Measurements from ENCODE around the gene PDCD1LG2. TPM values are rescaled to one million over a fixed set of nuclear protein-coding genes. Genes with fewer than 3 reads are reported as not detected.

PDCD1LG2 gene
- total RNA-seq, 4 donors from 2014 or later: 0.49 to 2.2 (median 0.99) TPM

DNA sequence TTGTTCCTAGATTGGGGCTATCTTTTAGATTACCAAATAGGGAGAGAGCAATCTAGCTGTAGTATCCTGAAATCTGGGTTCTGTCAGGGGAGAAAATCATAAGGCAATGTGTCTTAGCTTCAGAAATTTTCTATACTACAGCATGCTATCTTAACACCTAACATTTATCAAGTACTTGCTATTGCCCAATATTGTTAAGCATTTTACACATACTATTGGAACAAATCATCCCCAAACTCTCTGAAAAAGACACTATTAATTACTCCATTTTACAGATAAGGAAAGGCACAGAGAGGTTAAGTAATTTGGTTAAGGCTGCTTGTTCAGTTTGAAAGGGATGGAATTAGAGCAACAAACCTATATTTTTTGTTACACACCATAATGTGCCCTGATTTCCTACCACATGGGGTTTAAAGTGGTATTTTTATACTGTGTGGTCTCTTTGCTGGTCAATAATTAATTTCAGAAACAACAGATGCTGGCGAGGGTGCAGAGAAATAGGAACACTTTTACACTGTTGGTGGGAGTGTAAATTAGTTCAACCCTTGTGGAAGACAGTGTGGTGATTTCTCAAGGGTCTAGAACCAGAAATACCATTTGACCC is 61.4 kb downstream of the PDCD1LG2 start:
- DNase-seq (ENCODE audit: low spot score in 2 of 2): no peak
- no peak overlapping the region for H3K4me3 ChIP-seq
- TF ChIP-seq, protein P1, sequence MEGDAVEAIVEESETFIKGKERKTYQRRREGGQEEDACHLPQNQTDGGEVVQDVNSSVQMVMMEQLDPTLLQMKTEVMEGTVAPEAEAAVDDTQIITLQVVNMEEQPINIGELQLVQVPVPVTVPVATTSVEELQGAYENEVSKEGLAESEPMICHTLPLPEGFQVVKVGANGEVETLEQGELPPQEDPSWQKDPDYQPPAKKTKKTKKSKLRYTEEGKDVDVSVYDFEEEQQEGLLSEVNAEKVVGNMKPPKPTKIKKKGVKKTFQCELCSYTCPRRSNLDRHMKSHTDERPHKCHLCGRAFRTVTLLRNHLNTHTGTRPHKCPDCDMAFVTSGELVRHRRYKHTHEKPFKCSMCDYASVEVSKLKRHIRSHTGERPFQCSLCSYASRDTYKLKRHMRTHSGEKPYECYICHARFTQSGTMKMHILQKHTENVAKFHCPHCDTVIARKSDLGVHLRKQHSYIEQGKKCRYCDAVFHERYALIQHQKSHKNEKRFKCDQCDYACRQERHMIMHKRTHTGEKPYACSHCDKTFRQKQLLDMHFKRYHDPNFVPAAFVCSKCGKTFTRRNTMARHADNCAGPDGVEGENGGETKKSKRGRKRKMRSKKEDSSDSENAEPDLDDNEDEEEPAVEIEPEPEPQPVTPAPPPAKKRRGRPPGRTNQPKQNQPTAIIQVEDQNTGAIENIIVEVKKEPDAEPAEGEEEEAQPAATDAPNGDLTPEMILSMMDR (IDR thresholded peaks at IDR 0.05): no peak
- TF ChIP-seq POLR2A (IDR thresholded peaks at IDR 0.05): no peak
- no peak for TF ChIP-seq POLR2AphosphoS5 (IDR thresholded peaks at IDR 0.05)
- no peak for TF ChIP-seq EP300 (IDR thresholded peaks at IDR 0.05)
- no peaks in the 10 kb centered on the region for H3K9me3 ChIP-seq
- H3K36me3 ChIP-seq: no peaks in the 10 kb centered on the region
- no peak overlapping the region for H3K27ac ChIP-seq
- H3K4me1 ChIP-seq: no peaks in the 10 kb centered on the region
- H3K27me3 ChIP-seq: no peaks in the 10 kb centered on the region
- 97% methylated on average over 1 of the region's 1 CpG for WGBS

DNA sequence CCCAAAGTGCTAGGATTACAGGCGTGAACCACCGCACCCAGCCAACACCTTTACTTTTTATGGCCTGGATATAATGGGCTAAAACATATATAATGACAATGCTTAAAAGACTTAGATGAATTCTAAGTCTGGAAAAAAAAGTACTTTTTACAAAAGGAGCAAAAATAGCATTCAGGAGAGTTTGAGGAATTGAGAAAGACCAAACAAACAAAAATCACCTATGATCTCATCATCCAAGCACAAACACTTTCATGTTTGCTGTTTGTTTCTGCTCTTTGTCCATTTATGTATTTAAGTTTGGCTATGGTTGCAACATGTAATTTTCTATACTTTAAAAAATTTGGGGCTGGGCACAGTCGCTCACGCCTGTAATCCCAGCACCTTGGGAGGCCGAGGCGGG is 63.8 kb downstream of the PDCD1LG2 start:
- Histone ChIP-seq H3K36me3 (no peaks in the 10 kb centered on the region), H3K27me3 (no peaks in the 10 kb centered on the region), H3K27ac (no peak overlapping the region), H3K9me3 (no peaks in the 10 kb centered on the region), H3K4me3 (no peak overlapping the region), H3K4me1 (no peaks in the 10 kb centered on the region)
- WGBS: over 99% methylated on average over 6 of the region's 6 CpGs
- no peak for TF ChIP-seq POLR2A (IDR thresholded peaks at IDR 0.05)
- no peak for TF ChIP-seq POLR2AphosphoS5 (IDR thresholded peaks at IDR 0.05)
- no peak for TF ChIP-seq EP300 (IDR thresholded peaks at IDR 0.05)
- TF ChIP-seq, protein P1 (IDR thresholded peaks at IDR 0.05): no peak
- no peak for DNase-seq (ENCODE audit: low spot score in 2 of 2)

DNA sequence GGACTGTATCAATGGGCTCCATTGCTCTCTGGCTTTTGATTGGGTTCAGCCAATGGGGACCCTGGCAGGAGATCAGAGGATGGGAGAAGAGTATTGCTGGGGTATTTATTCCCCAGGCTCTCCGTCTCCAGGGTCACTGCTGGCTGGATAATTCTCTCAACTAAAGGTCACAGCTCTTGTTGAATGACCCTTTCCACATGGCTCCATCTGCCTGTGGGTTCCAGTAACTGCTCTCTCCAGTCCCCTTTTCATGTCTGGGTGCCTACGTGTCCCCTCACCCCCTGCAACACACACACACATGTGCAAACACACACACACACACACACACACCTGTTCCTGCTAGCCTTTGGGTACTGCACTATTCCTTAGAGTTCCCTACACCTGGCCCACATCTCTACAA is 64.7 kb downstream of the PDCD1LG2 start:
- H3K27ac ChIP-seq: no peak overlapping the region
- no peaks in the 10 kb centered on the region for H3K9me3 ChIP-seq
- no peaks in the 10 kb centered on the region for H3K27me3 ChIP-seq
- H3K4me1 ChIP-seq: no peaks in the 10 kb centered on the region
- TF ChIP-seq, protein P1 (IDR thresholded peaks at IDR 0.05): no peak
- TF ChIP-seq POLR2A (IDR thresholded peaks at IDR 0.05) (no peak), EP300 (IDR thresholded peaks at IDR 0.05) (no peak), POLR2AphosphoS5 (IDR thresholded peaks at IDR 0.05) (no peak)
- WGBS: 100% methylated on average over 2 of the region's 2 CpGs
- no peaks in the 10 kb centered on the region for H3K36me3 ChIP-seq
- DNase-seq (ENCODE audit: low spot score in 2 of 2): no peak
- H3K4me3 ChIP-seq: no peak overlapping the region

DNA sequence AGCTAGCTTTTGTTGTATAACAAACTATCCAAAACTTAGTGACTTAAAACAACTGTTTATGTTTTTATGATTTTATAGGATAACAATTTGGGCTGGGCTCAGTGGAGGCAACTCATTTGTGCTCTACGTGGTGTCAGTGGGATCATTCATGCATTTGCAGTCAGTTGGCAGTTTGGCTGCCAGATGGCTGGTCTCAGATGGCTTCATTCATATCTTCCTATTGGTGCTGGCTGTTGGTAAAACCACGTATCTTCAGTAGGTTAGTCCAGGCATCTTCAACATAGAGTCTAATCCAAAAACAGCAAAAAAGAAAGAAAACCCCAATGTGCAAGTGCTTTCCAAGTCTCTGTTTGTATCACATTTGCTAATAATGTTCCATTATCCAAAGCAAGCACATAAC is 66.9 kb downstream of the PDCD1LG2 start:
- TF ChIP-seq EP300 (IDR thresholded peaks at IDR 0.05): no peak
- TF ChIP-seq POLR2AphosphoS5 (IDR thresholded peaks at IDR 0.05): no peak
- TF ChIP-seq, protein P1 (IDR thresholded peaks at IDR 0.05): no peak
- no peak for TF ChIP-seq POLR2A (IDR thresholded peaks at IDR 0.05)
- Histone ChIP-seq H3K9me3 (no peaks in the 10 kb centered on the region), H3K27me3 (no peaks in the 10 kb centered on the region), H3K27ac (no peak overlapping the region), H3K36me3 (no peaks in the 10 kb centered on the region), H3K4me3 (no peak overlapping the region), H3K4me1 (no peaks in the 10 kb centered on the region)
- DNase-seq (ENCODE audit: low spot score in 2 of 2): no peak
- 68% methylated on average over 2 of the region's 2 CpGs for WGBS

DNA sequence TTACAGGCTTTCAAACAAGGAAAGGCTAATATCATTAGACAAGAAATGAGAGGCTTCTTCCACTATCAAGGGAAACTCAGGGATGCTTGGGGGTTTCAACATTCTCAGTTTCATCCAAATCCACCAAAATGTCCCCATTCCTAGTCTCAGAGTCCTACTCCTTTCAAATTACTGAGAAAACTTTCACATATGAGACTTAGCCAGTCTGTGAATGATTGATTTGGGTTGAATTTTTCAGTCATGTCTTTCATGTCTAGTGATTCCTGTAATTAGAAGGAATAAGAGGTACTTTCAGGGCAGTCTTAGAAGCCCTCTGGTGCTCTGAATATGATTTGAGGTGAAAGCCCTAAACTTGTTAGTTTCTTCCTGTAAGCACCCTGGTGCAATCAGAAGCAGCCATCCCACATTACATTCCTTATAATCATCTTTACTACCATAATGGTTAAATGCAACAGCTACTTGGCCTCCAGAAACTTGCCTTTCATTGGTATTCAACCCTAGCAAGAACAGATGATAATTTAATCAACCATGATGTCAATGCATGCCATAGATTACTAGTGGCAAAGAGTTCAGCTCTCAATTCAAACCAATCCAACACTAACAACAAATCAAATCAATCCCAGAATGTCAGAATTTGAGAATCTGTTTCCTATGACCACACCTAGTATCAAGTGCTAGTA is 67.8 kb downstream of the PDCD1LG2 start:
- DNase-seq (ENCODE audit: low spot score in 2 of 2): no peak
- Histone ChIP-seq H3K4me3 (no peak overlapping the region), H3K27me3 (no peaks in the 10 kb centered on the region), H3K4me1 (peaks cover 4% of the 10 kb centered on the region), H3K36me3 (no peaks in the 10 kb centered on the region), H3K27ac (no peak overlapping the region), H3K9me3 (no peaks in the 10 kb centered on the region)
- TF ChIP-seq, protein P1 (IDR thresholded peaks at IDR 0.05): no peak
- no peak for TF ChIP-seq POLR2AphosphoS5 (IDR thresholded peaks at IDR 0.05)
- no peak for TF ChIP-seq EP300 (IDR thresholded peaks at IDR 0.05)
- no peak for TF ChIP-seq POLR2A (IDR thresholded peaks at IDR 0.05)
